ENCODE results near the gene CNPY2. TPM values are rescaled to one million over a fixed set of nuclear protein-coding genes. Genes with fewer than 3 reads are reported as not detected.
"Not testable (repeated sequence)": the region's sequence is repeated elsewhere in the genome, so short reads cannot be mapped to it uniquely, and the experiment has no call there.

The CNPY2 gene
- total and polyA plus RNA-seq, 3 donors from 2014 or later, result 62.4 to 82.5 (median 63.3) TPM

DNA sequence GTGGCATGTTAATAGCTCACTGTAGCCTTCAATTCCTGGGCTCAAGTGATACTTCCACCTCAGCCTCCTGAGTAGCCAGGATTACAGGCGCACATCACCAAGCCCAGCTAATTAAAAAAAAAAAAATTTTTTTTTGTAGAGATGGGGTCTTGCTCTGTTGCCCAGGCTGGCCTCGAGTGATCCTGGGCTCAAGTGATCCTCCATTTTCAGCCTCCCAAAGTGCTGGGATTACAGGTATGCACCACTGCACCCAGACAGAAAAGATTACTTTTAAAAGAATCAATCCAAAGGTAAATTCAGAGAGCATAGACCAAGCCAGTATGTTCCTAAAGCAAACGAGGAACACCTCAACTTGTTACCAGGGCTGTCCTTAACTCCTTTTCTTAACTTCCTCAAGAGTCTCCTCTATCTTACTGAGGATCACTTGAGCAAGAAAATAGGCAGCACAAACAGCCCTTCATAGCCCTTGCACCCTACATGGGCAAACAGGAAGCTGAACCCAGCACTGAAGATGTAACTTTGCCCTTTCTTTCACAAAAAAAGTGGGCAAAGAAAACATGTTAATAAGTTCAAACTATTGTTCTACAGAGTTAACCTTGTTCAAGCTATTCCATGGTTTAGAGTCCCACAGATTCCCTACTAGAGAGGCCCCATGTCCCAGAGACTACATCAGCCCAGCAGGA, 26.9 kb downstream of the CNPY2 start:
- Histone ChIP-seq H3K36me3 (ENCODE audit: low read depth, missing control alignments) (no peaks in the 10 kb centered on the region), H3K4me1 (no peaks in the 10 kb centered on the region), H3K27me3 (no peaks in the 10 kb centered on the region), H3K27ac (no peak overlapping the region), H3K9me3 (no peaks in the 10 kb centered on the region), H3K4me3 (no peak overlapping the region)
- intact Hi-C loops (cut with DNase I; ENCODE audit: low total_unique reads), result no loop called here
- DNase-seq, result no peak
- WGBS, 2 donors, result 81 to 91% methylated on average over 3 of the region's 3 CpGs
- TF ChIP-seq POLR2A (IDR thresholded peaks at IDR 0.05), result no peak
- TF ChIP-seq, protein P1, sequence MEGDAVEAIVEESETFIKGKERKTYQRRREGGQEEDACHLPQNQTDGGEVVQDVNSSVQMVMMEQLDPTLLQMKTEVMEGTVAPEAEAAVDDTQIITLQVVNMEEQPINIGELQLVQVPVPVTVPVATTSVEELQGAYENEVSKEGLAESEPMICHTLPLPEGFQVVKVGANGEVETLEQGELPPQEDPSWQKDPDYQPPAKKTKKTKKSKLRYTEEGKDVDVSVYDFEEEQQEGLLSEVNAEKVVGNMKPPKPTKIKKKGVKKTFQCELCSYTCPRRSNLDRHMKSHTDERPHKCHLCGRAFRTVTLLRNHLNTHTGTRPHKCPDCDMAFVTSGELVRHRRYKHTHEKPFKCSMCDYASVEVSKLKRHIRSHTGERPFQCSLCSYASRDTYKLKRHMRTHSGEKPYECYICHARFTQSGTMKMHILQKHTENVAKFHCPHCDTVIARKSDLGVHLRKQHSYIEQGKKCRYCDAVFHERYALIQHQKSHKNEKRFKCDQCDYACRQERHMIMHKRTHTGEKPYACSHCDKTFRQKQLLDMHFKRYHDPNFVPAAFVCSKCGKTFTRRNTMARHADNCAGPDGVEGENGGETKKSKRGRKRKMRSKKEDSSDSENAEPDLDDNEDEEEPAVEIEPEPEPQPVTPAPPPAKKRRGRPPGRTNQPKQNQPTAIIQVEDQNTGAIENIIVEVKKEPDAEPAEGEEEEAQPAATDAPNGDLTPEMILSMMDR (IDR thresholded peaks at IDR 0.05), result no peak

DNA sequence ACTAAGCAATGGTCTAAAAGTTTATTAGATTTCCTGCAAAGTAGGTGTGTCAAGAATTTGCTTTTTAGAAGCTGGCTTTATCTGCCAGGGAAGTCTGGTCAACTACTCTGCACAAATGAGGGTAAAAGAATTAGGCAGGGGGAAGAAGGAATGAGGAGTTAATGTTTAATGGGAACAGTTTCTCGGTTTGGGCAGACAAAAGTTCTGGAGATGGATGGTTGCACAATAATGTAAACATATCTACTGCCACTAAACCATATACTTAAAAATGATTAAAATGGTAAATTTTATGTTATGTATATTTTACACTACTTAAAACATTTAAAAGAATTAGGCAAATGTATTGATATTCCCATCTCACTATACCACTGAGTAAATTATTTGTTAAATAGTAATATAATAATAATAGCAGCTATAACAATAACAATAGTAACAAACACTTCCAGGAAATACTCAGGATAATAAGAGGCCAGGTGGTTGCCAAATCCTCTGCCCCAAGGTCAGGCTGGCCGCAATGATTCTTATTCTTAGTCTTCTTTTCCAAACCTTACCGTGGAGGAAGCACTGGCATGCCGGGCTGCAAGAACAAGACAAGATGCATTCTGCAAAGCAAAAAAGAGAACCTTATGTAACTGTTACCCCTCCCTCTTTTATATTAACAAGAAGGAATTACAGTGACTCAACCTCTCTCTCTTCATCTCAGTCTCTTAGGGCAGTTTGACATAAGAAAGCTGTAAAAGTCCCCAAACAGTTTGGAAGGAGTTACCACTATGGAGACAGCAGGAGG, 29.6 kb downstream of the CNPY2 start:
- WGBS, 2 donors, result 41 to 48% methylated on average over 4 of the region's 4 CpGs
- no peak for TF ChIP-seq POLR2A (IDR thresholded peaks at IDR 0.05)
- TF ChIP-seq, protein P1 (IDR thresholded peaks at IDR 0.05), result no peak
- intact Hi-C loops (cut with DNase I; ENCODE audit: low total_unique reads), result no loop called here

DNA sequence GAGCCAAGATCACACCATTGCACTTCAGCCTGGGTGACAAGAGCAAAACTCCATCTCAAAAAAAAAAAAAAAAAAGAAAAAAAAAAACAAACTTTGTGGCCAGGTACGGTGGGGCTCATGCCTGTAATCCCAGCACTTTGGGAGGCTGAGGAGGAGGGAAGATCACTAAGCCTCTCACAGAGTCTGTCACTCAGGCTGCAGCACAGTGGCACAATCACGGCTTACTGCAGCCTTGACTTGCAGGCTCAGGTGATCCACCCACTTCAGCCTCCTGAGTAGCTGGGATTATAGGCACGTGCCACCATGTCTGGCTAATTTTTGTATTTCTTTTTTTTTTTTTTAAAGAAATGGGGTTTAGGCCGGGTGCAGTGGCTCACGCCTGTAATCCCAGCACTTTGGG, 31.5 kb downstream of the CNPY2 start:
- H3K27ac ChIP-seq; intact Hi-C loops (cut with DNase I; ENCODE audit: low total_unique reads); H3K36me3 ChIP-seq (ENCODE audit: low read depth, missing control alignments); DNase-seq; H3K4me1 ChIP-seq; H3K27me3 ChIP-seq; H3K4me3 ChIP-seq; H3K9me3 ChIP-seq: not testable (repeated sequence)
- WGBS, 2 donors, result 91 to 92% methylated on average over 5 of the region's 5 CpGs

More for the DNA sequence above, 29.6 kb downstream of the CNPY2 start:
- no peaks in the 10 kb centered on the region for H3K27me3 ChIP-seq
- H3K4me1 ChIP-seq, result no peaks in the 10 kb centered on the region
- H3K36me3 ChIP-seq (ENCODE audit: low read depth, missing control alignments), result no peaks in the 10 kb centered on the region
- H3K27ac ChIP-seq, result no peak overlapping the region
- no peak overlapping the region for H3K4me3 ChIP-seq
- no peak for DNase-seq
- no peaks in the 10 kb centered on the region for H3K9me3 ChIP-seq

DNA sequence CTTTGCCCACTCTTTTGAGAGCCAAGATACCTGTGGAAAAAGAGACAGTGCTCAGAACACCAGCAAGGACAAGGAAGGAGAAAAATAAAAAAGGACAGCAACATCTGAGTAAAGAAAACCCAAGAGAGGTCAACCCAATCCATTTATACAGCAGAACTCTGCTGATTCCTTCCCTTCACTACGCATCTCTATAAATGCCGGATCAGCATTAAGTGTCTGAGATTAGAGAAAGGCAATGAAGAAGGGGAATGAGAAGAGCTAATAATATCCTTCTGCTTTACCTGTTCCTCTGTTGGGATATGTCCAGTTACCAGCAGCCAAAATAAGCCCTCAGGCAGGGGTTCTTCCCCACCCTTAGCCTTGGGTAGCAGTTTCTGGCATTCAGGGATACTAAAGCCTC, 33.2 kb downstream of the CNPY2 start:
- Histone ChIP-seq H3K9me3 (no peaks in the 10 kb centered on the region), H3K4me3 (no peak overlapping the region), H3K27ac (no peak overlapping the region), H3K36me3 (ENCODE audit: low read depth, missing control alignments) (no peaks in the 10 kb centered on the region), H3K27me3 (no peaks in the 10 kb centered on the region), H3K4me1 (no peaks in the 10 kb centered on the region)
- whole genome bisulfite sequencing, 2 donors, result 94 to 100% methylated on average over 2 of the region's 2 CpGs
- TF ChIP-seq, protein P1 (IDR thresholded peaks at IDR 0.05), result no peak
- TF ChIP-seq POLR2A (IDR thresholded peaks at IDR 0.05), result no peak
- DNase-seq, result no peak
- intact Hi-C loops (cut with DNase I; ENCODE audit: low total_unique reads), result no loop called here

DNA sequence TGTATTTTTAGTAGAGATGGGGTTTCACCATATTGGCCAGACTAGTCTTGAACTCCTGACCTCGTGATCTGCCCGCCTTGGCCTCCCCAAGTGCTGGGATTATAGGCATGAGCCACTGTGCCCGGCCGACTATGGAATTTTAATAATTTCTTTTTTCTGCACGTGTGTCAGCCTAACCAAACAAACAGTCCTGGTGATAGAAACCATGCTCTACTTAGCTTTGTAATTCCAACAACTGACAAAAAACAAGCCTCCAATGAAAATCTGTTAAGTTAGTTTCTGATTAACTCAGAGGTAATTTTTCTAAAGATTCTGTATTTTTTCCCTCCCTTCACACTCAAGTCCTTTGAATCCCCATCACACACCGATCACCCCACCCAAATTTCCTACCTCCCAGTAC, 33.8 kb downstream of the CNPY2 start:
- Histone ChIP-seq H3K4me1 (no peaks in the 10 kb centered on the region), H3K36me3 (ENCODE audit: low read depth, missing control alignments) (no peaks in the 10 kb centered on the region), H3K9me3 (no peaks in the 10 kb centered on the region), H3K4me3 (no peak overlapping the region), H3K27me3 (no peaks in the 10 kb centered on the region), H3K27ac (no peak overlapping the region)
- WGBS, 2 donors, result 90% methylated on average over 6 of the region's 6 CpGs
- intact Hi-C loops (cut with DNase I; ENCODE audit: low total_unique reads), result no loop called here
- no peak for DNase-seq
- TF ChIP-seq, protein P1 (IDR thresholded peaks at IDR 0.05), result no peak
- TF ChIP-seq POLR2A (IDR thresholded peaks at IDR 0.05), result no peak
